NCI-H2081 treated with DMSO at 0.1 percent for 48 hours (cell line): ENCODE results near the gene MYO1G.
A peak's percentile ranks its signal among the peaks of the same experiment; 100 is the strongest.
"Not testable (repeated sequence)": the region's sequence is repeated elsewhere in the genome, so short reads cannot be mapped to it uniquely, and the experiment has no call there.

ENCODE experiments used
- DNase-seq: peaks from one replicate; lab custom pipeline; 2025; lab: John Stamatoyannopoulos, UW

MYO1G gene

GRCh38 chr7:44936322-44936721, 42.5 kb downstream of the MYO1G start:
- DNase-seq = no peak

- DNase-seq = no peak
Measured at GRCh38 chr7:44935583-44935982, 43.2 kb downstream of the MYO1G start.

DNA sequence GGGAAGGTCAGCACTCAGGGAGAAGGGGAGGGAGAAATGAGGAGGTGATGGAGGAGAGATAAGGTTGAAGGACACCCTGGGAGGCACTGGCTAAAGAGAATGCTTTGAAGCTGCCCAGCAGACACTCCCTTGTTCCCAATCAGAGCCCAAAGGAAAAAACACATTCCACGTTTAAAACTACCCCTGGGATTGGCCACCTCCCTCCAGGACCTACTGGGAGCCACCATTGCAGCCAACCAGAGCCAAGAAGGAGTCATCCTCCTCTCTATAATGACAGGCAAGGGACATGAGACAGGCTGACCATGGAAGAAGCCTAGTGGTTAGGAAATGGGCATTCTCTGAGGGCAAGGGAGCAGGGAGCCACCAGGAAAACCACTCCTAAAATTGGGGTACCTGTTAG, 43.8 kb downstream of the MYO1G start:
- no peak for DNase-seq

DNA sequence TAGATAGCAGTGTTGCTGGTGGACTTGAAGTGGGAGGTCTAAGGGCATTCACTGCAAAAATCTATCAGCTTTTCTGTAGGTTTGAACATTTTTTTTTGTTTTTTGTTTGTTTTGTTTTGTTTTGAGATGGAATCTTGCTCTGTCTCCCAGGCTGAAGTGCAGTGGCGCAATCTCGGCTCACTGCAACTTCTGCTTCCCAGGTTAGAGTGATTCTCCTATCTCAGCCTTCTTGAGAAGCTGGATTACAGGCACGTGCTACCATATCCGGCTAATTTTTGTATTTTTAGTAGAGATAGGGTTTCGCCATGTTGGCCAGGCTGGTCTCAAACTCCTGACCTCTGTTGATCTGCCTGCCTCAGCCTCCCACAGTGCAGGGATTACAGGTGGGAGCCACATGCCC, 44.3 kb downstream of the MYO1G start:
- not testable (repeated sequence) for DNase-seq

- DNase-seq = no peak
Measured at GRCh38 chr7:44930921-44931320, 47.9 kb downstream of the MYO1G start.

DNA sequence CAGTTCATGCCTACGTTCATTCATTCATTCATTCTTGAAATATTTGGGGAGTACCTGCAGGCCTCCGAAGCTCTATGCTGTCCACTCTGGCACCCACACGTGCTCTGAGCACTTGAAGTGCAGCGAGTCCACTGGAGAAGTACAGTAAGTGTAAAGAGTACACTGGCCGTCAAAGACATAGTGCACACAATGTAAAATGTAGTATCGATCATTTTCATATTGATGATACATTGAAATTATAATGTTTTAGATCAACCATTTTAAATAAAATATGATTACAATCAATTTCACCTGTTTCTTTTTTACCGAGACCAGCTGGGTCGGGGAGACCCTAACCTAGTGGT, 56.5 kb downstream of the MYO1G start:
- DNase-seq = no peak

GRCh38 chr7:44921607-44922350, 57.0 kb downstream of the MYO1G start:
- DNase-seq = peak; percentile 27

- no peak for DNase-seq
Measured at GRCh38 chr7:44920119-44920518, 58.7 kb downstream of the MYO1G start.

DNA sequence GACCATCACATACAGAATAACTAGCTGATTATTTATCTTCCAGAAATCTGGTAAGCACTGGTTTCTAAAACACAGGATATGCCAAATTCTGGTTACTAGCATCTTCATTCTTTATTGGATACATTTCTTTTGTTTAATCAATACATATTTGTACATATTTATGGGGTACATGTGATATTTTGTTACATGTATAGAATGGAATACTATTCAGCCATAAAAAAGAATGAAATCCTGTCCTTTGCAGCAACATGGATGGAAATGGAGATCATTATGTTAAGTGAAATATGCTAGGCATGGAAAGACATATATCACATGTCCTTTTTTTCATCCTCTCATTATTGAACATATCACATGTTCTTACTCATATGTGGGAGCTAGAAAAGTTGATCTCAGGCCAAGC, 60.8 kb downstream of the MYO1G start:
- no peak for DNase-seq

DNA sequence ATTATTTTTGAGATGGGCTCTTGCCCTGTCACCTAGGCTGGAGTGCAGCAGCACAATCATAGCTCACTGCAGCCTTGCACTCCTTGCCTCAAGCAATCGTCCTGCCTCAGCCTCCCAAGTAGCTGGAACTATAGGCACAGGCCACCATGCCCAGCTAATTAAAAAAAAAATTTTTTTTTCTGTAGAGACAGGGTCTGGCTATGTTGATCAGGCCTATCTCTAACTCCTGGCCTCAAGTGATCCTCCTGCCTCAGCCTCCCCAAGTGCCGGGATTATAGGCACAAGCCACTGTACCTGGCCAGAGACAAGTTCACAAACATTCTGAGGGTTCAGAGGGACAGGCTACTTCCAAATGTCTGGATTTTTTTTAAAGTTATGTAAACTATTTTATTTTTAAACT, 61.4 kb downstream of the MYO1G start:
- DNase-seq = no peak

- DNase-seq = no peak
Measured at GRCh38 chr7:44914992-44915607, 63.7 kb downstream of the MYO1G start.

GRCh38 chr7:44912775-44913347, 66.0 kb downstream of the MYO1G start:
- DNase-seq = no peak
